Measurements from ENCODE around the gene LCT.
"Not testable (repeated sequence)": the region's sequence is repeated elsewhere in the genome, so short reads cannot be mapped to it uniquely, and the experiment has no call there.

LCT gene

DNA sequence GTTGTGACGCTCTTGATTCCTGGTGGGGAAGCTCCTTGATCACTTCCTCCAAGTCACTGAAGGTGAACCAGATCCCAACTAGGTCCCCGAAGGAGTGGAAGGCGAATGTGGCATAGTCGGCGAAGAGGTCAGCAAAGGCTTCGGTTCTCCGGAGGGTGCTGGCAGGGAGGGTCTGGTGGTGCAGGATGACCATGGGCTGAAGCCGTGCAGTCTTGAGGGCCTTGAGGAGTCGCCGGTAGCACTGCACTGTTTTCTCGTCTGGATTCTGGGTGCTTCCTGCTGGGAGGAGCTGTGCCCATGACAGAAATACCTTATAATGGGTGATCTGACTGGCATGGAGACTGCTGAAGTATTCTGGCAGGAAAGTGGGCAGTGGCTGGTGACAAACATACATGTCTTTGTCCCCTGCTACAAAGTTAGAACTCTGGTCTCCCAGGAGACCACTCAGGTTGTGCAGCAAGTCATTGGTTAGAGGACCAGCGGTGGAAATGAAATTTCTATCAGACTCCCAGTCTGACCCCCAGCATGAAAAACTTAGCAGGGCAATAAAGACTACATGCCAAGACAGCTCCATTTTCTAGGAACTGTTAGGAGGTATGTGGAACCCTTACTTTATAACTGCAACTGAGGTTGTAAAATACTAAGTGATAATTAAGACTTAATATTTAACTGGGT, at the start of gene LCT:
Gene LCT, minus strand, starts transcription at position 589 of the 675 bp plus-strand sequence. Its CDS starts 15 bp downstream, at position 574.
- no peak within 1 kb of the TSS for H3K4me3 ChIP-seq (ENCODE audit: low read depth, low read length)
- in situ Hi-C loops (cut with HindIII; ENCODE audit: low sequenced_read_pairs), result no loop called here
- DNase-seq (ENCODE audit: low read depth, low spot score), result no peak
- TF ChIP-seq, protein P1, sequence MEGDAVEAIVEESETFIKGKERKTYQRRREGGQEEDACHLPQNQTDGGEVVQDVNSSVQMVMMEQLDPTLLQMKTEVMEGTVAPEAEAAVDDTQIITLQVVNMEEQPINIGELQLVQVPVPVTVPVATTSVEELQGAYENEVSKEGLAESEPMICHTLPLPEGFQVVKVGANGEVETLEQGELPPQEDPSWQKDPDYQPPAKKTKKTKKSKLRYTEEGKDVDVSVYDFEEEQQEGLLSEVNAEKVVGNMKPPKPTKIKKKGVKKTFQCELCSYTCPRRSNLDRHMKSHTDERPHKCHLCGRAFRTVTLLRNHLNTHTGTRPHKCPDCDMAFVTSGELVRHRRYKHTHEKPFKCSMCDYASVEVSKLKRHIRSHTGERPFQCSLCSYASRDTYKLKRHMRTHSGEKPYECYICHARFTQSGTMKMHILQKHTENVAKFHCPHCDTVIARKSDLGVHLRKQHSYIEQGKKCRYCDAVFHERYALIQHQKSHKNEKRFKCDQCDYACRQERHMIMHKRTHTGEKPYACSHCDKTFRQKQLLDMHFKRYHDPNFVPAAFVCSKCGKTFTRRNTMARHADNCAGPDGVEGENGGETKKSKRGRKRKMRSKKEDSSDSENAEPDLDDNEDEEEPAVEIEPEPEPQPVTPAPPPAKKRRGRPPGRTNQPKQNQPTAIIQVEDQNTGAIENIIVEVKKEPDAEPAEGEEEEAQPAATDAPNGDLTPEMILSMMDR (IDR thresholded peaks at IDR 0.05; ENCODE audit: low read depth, low read length), result no peak

DNA sequence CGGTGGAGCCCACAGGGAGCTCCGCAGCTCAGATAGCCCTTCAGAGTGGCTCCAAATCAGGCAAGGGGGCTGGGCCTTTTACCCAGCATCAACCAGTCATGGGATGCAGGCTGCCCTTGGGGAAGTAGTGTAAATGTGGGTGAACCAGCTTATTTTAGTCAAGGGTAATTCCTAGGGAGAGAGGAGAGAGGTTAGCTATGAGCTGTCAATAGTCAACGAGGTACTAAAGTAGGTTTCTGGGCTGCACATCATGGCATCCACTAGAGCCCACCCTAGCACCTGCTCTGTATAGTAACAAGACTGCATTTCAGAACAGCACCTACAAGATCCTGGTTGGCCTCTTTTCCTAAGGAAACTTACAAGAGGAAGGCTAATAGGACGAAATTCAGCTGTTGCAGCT, 48.7 kb upstream of the LCT start:
- no peak for DNase-seq (ENCODE audit: low read depth, low spot score)
- H3K4me3 ChIP-seq (ENCODE audit: low read depth, low read length), result no peak overlapping the region
- in situ Hi-C loops (cut with HindIII; ENCODE audit: low sequenced_read_pairs), result no loop called here
- TF ChIP-seq, protein P1 (IDR thresholded peaks at IDR 0.05; ENCODE audit: low read depth, low read length), result no peak

DNA sequence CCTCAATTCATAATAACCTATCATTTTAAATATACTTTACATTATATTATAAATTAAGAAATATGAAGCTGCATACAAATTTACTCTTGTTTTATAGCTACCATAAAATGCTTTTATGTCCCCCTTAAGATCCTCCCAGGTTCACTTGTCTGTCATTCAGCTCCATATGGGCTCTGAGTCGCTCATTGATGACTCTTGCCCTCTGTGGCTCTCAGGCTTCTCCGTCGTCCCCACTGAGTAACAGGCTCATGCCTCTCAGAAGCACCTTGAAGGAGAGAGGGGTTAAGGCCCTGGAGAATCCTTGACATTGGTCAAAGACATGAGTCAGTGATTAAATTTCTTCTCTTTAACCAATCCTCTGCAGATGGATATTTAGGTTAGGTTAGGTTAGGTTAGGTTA, 45.4 kb upstream of the LCT start:
- TF ChIP-seq, protein P1 (IDR thresholded peaks at IDR 0.05; ENCODE audit: low read depth, low read length), result no peak
- no peak overlapping the region for H3K4me3 ChIP-seq (ENCODE audit: low read depth, low read length)
- no peak for DNase-seq (ENCODE audit: low read depth, low spot score)
- in situ Hi-C loops (cut with HindIII; ENCODE audit: low sequenced_read_pairs), result no loop called here

DNA sequence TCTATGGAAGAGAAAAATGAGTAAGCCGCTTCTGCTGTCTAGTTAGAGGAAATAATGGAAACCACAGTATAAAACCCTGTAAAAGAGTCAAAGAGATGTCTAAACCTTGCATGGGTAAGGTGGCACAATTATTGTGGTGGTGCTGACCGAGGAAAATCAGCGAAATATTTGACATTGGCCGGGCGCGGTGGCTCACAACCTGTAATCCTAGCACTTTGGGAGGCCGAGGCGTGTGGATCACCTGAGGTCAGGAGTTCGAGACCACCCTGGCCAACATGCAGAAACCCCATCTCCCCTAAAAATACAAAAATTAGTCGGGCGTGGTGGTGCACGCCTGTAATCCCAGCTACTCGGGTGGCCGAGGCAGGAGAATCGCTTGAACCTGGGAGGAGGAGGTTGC, 39.8 kb upstream of the LCT start:
- in situ Hi-C loops (cut with HindIII; ENCODE audit: low sequenced_read_pairs); DNase-seq (ENCODE audit: low read depth, low spot score): not testable (repeated sequence)
- H3K4me3 ChIP-seq (ENCODE audit: low read depth, low read length), result peak overlapping the region; percentile 67

DNA sequence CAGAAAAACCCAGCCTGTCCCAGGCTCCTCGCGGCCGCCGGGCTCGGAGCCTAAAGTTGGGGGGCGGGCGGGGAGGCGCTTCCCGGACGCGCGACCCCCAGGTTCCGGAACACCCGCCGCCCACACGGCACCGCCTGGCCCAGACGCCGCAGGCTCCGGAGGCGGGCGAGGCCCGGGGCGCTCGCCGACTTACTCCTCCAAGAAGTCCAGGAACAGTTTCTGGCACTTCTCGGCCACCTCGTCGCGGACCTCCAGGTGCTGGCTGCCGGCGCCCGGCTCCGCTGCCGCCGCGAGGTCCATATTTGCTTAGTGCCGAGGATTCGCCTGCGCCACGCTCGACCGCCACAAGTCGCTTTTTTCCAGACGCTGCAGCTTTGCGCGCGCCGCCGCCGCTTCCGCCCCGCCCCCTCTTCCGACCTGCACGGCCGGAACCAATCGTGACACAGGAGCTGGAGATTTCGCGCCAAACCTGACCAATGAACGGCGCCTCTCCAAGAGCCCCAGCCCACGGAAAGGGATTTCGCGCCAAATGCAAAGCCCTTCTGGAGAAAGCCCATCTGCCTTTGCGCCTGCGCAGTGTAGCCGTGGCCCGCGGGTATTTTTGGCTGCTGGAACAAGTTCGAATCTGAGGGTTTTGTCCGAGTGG, 39.2 kb upstream of the LCT start, which contains the start of gene MCM6:
Gene MCM6, minus strand, starts transcription at position 378 of the 646 bp plus-strand sequence. Its CDS starts 78 bp downstream, at position 300.
- in situ Hi-C loops (cut with HindIII; ENCODE audit: low sequenced_read_pairs), result no loop called here
- H3K4me3 ChIP-seq (ENCODE audit: low read depth, low read length), result peak within 1 kb of the TSS; percentile 67
- peak; percentile 99 for DNase-seq (ENCODE audit: low read depth, low spot score)
- TF ChIP-seq, protein P1 (IDR thresholded peaks at IDR 0.05; ENCODE audit: low read depth, low read length), result no peak

DNA sequence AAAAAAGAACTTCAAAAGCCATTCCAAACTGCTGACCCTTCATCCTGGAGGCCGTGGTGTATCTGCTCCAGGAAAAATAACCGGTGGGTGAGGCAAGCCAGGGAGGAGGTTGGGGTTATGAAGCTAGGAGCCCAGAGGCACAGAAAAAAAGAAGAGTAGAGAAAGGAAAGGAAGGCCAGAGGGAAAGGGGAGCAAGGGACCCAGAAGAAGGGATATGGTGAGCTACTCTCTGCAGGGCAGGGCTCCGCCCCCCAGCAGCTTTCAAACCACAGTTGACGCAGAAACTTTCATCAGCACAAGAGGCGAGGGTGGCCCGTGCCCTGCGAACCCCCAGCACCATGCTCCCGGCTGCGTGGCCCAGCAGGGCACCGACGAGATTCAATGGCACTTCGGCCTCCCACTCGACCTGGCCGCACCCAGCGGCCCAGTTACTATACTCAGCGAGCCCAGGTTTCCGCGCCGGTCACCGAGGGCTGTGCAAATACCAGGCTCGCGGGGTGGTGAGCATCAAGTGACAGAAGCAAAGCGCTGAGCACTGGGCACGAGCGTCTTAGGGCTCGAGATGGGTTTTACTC, 38.6 kb upstream of the LCT start:
- TF ChIP-seq, protein P1 (IDR thresholded peaks at IDR 0.05; ENCODE audit: low read depth, low read length), result no peak
- peak overlapping the region; percentile 67 for H3K4me3 ChIP-seq (ENCODE audit: low read depth, low read length)
- DNase-seq (ENCODE audit: low read depth, low spot score), result peak; percentile 76
- in situ Hi-C loops (cut with HindIII; ENCODE audit: low sequenced_read_pairs), result no loop called here

Data from astrocyte of the spinal cord (primary cell).